NB4 (cell line): ENCODE results near the gene ISOC1.

ENCODE experiments used
- DNase-seq: peaks from one replicate; pipeline ENCODE4 v3.0.0; 2010; ENCODE audit warnings: low read depth
- H3K4me3 ChIP-seq: one replicate; pipeline ENCODE4 v1.5.1; 2011; ENCODE audit warnings: mild to moderate bottlenecking, low read depth, low read length, moderate library complexity
- CTCF ChIP-seq: IDR thresholded peaks from one replicate; pipeline ENCODE4 v1.5.1; 2012; ENCODE audit warnings: low read depth, low read length
- MAX ChIP-seq: IDR thresholded peaks from 2 replicates; pipeline ENCODE4 v1.6.1; 2011; ENCODE audit warnings: low read depth, low read length
- MYC ChIP-seq: IDR thresholded peaks from 2 replicates; pipeline ENCODE4 v1.6.1; 2011; ENCODE audit warnings: low read depth, low read length
- POLR2A ChIP-seq: IDR thresholded peaks from 2 replicates; pipeline ENCODE4 v1.6.1; 2011; ENCODE audit warnings: mild to moderate bottlenecking; ENCODE audit not compliant: insufficient read length; ENCODE audit errors: extremely low read depth

Gene ISOC1

GRCh38 chr5:129104915-129105455 is 10.4 kb downstream of the ISOC1 start:
- no peak overlapping the region for H3K4me3 ChIP-seq
- TF ChIP-seq MYC, result no peak
- TF ChIP-seq CTCF, result no peak
- TF ChIP-seq MAX, result no peak
- TF ChIP-seq POLR2A, result no peak
- no peak for DNase-seq

- DNase-seq, result no peak
- TF ChIP-seq MAX (no peak), MYC (no peak)
- H3K4me3 ChIP-seq, result no peak overlapping the region
These were observed 13.1 kb downstream of the ISOC1 start for GRCh38 chr5:129107637-129108036.

- TF ChIP-seq POLR2A (no peak), CTCF (no peak), MAX (no peak), MYC (no peak)
- no peak for DNase-seq
- H3K4me3 ChIP-seq, result no peak overlapping the region
These were observed 16.2 kb downstream of the ISOC1 start for GRCh38 chr5:129110742-129111141.

- no peak for DNase-seq
- no peak overlapping the region for H3K4me3 ChIP-seq
- TF ChIP-seq POLR2A, result no peak
- no peak for TF ChIP-seq CTCF
- TF ChIP-seq MAX, result no peak
- TF ChIP-seq MYC, result no peak
These were observed 16.8 kb downstream of the ISOC1 start for GRCh38 chr5:129111351-129111750.

- DNase-seq, result no peak
- no peak overlapping the region for H3K4me3 ChIP-seq
- no peak for TF ChIP-seq MAX
These were observed 17.7 kb downstream of the ISOC1 start for GRCh38 chr5:129112295-129112694.

GRCh38 chr5:129113867-129114266 is 19.3 kb downstream of the ISOC1 start:
- TF ChIP-seq CTCF (no peak), MAX (no peak), MYC (no peak), POLR2A (no peak)
- no peak overlapping the region for H3K4me3 ChIP-seq
- no peak for DNase-seq
